ENCODE results near the gene DCDC2C. TPM values are rescaled to one million over a fixed set of nuclear protein-coding genes. Genes with fewer than 3 reads are reported as not detected.

The DCDC2C gene
- total RNA-seq, 1 experiment from 2014 or later, result not detected

DNA sequence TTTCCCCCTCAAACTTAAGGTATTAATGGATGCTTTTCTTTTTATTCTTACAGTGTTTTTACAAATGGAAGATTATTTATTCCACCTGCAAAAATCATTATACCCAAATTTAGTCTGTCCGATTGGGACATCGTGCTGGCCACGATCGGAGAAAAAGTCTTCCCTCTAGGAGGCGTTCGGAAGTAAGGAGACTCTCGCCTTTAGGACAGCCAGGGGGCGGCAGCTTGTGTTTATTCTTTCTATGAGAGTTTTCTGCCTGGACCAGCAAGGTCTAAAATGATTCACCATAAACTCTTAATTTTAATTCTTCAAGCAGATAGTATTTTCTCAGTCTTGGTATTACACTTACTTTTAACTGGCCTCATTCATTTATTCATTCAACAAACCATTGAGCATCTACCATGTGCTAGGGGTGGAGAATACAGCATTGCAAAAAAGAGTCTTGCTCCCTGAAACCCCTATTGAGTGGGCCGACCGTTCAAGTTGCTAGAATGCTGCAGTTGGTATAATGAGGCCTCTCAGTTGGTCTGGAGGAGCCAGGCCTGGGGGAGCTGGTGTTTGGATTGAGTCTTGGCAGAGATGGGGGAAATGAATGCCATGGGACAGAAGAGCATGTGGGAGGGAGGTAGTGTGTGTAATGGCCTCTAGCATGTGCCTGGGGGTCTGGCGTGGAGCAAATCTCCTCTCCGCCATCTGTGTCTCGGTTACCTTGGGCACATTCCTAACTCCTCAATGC, 38.7 kb downstream of the DCDC2C start:
- no peaks in the 10 kb centered on the region; the same call in 1 of the 2 replicates for H3K36me3 ChIP-seq (ENCODE audit: control insufficient read depth, insufficient read depth, low read length)
- H3K27ac ChIP-seq (ENCODE audit: low read length), result no peak overlapping the region
- BruUV-seq (replicated peaks), result no TSS peak
- TF ChIP-seq SIN3A (IDR thresholded peaks at IDR 0.05; ENCODE audit: borderline replicate concordance, insufficient read depth, low read depth, low read length) (no peak), CTCF (IDR thresholded peaks at IDR 0.05) (no peak), POLR2AphosphoS5 (IDR thresholded peaks at IDR 0.05; ENCODE audit: low read depth, low read length) (no peak), TCF7L2 (IDR thresholded peaks at IDR 0.05; ENCODE audit: low read depth, low read length) (no peak)
- TF ChIP-seq, protein P1, sequence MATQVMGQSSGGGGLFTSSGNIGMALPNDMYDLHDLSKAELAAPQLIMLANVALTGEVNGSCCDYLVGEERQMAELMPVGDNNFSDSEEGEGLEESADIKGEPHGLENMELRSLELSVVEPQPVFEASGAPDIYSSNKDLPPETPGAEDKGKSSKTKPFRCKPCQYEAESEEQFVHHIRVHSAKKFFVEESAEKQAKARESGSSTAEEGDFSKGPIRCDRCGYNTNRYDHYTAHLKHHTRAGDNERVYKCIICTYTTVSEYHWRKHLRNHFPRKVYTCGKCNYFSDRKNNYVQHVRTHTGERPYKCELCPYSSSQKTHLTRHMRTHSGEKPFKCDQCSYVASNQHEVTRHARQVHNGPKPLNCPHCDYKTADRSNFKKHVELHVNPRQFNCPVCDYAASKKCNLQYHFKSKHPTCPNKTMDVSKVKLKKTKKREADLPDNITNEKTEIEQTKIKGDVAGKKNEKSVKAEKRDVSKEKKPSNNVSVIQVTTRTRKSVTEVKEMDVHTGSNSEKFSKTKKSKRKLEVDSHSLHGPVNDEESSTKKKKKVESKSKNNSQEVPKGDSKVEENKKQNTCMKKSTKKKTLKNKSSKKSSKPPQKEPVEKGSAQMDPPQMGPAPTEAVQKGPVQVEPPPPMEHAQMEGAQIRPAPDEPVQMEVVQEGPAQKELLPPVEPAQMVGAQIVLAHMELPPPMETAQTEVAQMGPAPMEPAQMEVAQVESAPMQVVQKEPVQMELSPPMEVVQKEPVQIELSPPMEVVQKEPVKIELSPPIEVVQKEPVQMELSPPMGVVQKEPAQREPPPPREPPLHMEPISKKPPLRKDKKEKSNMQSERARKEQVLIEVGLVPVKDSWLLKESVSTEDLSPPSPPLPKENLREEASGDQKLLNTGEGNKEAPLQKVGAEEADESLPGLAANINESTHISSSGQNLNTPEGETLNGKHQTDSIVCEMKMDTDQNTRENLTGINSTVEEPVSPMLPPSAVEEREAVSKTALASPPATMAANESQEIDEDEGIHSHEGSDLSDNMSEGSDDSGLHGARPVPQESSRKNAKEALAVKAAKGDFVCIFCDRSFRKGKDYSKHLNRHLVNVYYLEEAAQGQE (IDR thresholded peaks at IDR 0.05; ENCODE audit: insufficient read depth in 1 of 2, low read depth in 2 of 2, low read length in 1 of 2), result no peak
- ChIA-PET CTCF (no interaction called here), POLR2A (no interaction called here)
- DNase-seq (ENCODE audit: low read depth, low spot score), result no peak
- in situ Hi-C loops (cut with HindIII; ENCODE audit: low pct_unique_long_range_greater_than_20kb, low sequenced_read_pairs) (no loop called here), intact Hi-C loops (cut with micrococcal nuclease; ENCODE audit: unreplicated experiment) (no loop called here)
- H3K4me1 ChIP-seq (ENCODE audit: control insufficient read depth, insufficient read depth, low read length), result no peaks in the 10 kb centered on the region
- H3K27me3 ChIP-seq (ENCODE audit: control insufficient read depth, insufficient read depth, low read length), result peaks cover 2% of the 10 kb centered on the region; the same call in 1 of the 2 replicates
- no peaks in the 10 kb centered on the region for H3K9me3 ChIP-seq (ENCODE audit: control insufficient read depth, insufficient read depth, low read depth, low read length)
- ATAC-seq, result no peak
- H3K4me3 ChIP-seq (ENCODE audit: low read depth in 2 of 2, low read length in 2 of 2), result no peak overlapping the region

- DNase-seq (ENCODE audit: low read depth, low spot score), result no peak
- Histone ChIP-seq H3K27ac (ENCODE audit: low read length) (no peak overlapping the region), H3K4me3 (ENCODE audit: low read depth in 2 of 2, low read length in 2 of 2) (no peak overlapping the region), H3K36me3 (ENCODE audit: control insufficient read depth, insufficient read depth, low read length) (no peaks in the 10 kb centered on the region; the same call in 1 of the 2 replicates), H3K4me1 (ENCODE audit: control insufficient read depth, insufficient read depth, low read length) (no peaks in the 10 kb centered on the region), H3K9me3 (ENCODE audit: control insufficient read depth, insufficient read depth, low read depth, low read length) (no peaks in the 10 kb centered on the region), H3K27me3 (ENCODE audit: control insufficient read depth, insufficient read depth, low read length) (no peaks in the 10 kb centered on the region; the same call in 1 of the 2 replicates)
- intact Hi-C loops (cut with micrococcal nuclease; ENCODE audit: unreplicated experiment), result no loop called here
- no peak for ATAC-seq
- BruUV-seq (replicated peaks), result no TSS peak
- ChIA-PET POLR2A (no interaction called here), CTCF (no interaction called here)
- TF ChIP-seq TCF7L2 (IDR thresholded peaks at IDR 0.05; ENCODE audit: low read depth, low read length) (no peak), SIN3A (IDR thresholded peaks at IDR 0.05; ENCODE audit: borderline replicate concordance, insufficient read depth, low read depth, low read length) (no peak), POLR2AphosphoS5 (IDR thresholded peaks at IDR 0.05; ENCODE audit: low read depth, low read length) (no peak), CTCF (IDR thresholded peaks at IDR 0.05) (no peak)
- TF ChIP-seq, protein P1 (IDR thresholded peaks at IDR 0.05; ENCODE audit: insufficient read depth in 1 of 2, low read depth in 2 of 2, low read length in 1 of 2), result no peak
- in situ Hi-C loops (cut with HindIII; ENCODE audit: low pct_unique_long_range_greater_than_20kb, low sequenced_read_pairs), result no loop called here
Observed at GRCh38 chr2:3742743-3743508, 39.6 kb downstream of the DCDC2C start.

Data from Panc1 (cell line).